HepG2 (cell line): ENCODE measurements around the gene GGA2. TPM values are rescaled to one million over a fixed set of nuclear protein-coding genes. Genes with fewer than 3 reads are reported as not detected.

Experiments
- ATAC-seq: fragments of 200-7000 bp; cut with Tn5 transposase; 3 replicates; pipeline ENCODE4 v1.9.1; 2020; ENCODE audit warnings: mild to moderate bottlenecking, moderate library complexity
- BruUV-seq: library from RNA; stranded (reverse); fragments of 400-500 nt; replicated peaks from 2 replicates; lab custom pipeline; 2021; lab: Mats Ljungman, UMichigan
- CTCF ChIA-PET: fragments of 300-600 bp; formaldehyde crosslinking; extraction: SDS; loops from one replicate; lab custom pipeline; 2021; ENCODE audit warnings: low total read pairs, inconsistent platforms, low intra/inter-chr PET ratio; lab: Yijun Ruan, JAX
- POLR2A ChIA-PET: fragments of 350-600 bp; sonication (Branson Sonifier 250); formaldehyde crosslinking; loops from one replicate; lab custom pipeline; 2020; ENCODE audit warnings: antibody characterized with exemption, inconsistent platforms; lab: Yijun Ruan, JAX
- DNase-seq: peaks from one replicate; pipeline ENCODE4 v3.0.0-alpha.2; 2015; ENCODE audit warnings: low spot score
- FAIRE-seq: peaks from 3 replicates; lab custom pipeline; 2011; peaks lifted over from hg19 to GRCh38; lab: Jason Lieb, UNC
- H2AFZ ChIP-seq: one replicate; pipeline ENCODE4 v1.6.1; 2011; ENCODE audit warnings: low read length, inconsistent platforms
- H3K27ac ChIP-seq: fragments of 300-600 bp; 3 replicates; pipeline ENCODE4 v1.8.0; 2011; ENCODE audit warnings: mixed run types, mild to moderate bottlenecking, mixed read lengths, low read length, inconsistent platforms; ENCODE audit not compliant: insufficient read depth; ENCODE audit errors: extremely low read length
- H3K27me3 ChIP-seq, 2 experiments: fragments of 200-600 bp in 1 of 2; 2 replicates in 1 of 2; 3 replicates in 1 of 2; pipeline versions ENCODE4 v1.6.0 to v1.8.0; 2011; ENCODE audit warnings: low read length in 2 of 2, mild to moderate bottlenecking in 2 of 2, moderate library complexity in 2 of 2, inconsistent platforms in 1 of 2; ENCODE audit not compliant: insufficient read depth in 2 of 2, control insufficient read depth in 1 of 2
- H3K36me3 ChIP-seq, 2 experiments: fragments of 200-600 bp in 1 of 2; replicated peaks in 1 of 2; 2 replicates in 1 of 2; 3 replicates in 1 of 2; pipeline versions ENCODE4 v1.5.1 to v1.8.0; 2011; ENCODE audit warnings: low read length in 2 of 2, inconsistent platforms in 1 of 2; ENCODE audit not compliant: insufficient read depth in 2 of 2, control insufficient read depth in 1 of 2
- H3K4me1 ChIP-seq: 2 replicates; pipeline ENCODE4 v1.5.1; 2012; ENCODE audit warnings: low read length, inconsistent platforms; ENCODE audit not compliant: insufficient read depth
- H3K4me2 ChIP-seq: 2 replicates; pipeline ENCODE4 v1.6.0; 2011; ENCODE audit warnings: low read depth, low read length, inconsistent platforms
- H3K4me3 ChIP-seq, 3 experiments: fragments of 200-600 bp in 1 of 3; sonication (generic), shearing (Covaris generic) in 1 of 3; replicated peaks in 1 of 3; 2 replicates each; pipeline ENCODE4 v1.5.1; 2011 to 2016; ENCODE audit warnings: low read length in 3 of 3, inconsistent platforms in 2 of 3, low read depth in 2 of 3, mild to moderate bottlenecking in 2 of 3, control low read depth in 1 of 3, mixed read lengths in 1 of 3; ENCODE audit not compliant: insufficient read depth in 1 of 3
- H3K79me2 ChIP-seq: one replicate; pipeline ENCODE4 v1.6.1; 2011; ENCODE audit warnings: low read length, inconsistent platforms; ENCODE audit not compliant: insufficient read depth
- H3K9ac ChIP-seq: 2 replicates; pipeline ENCODE4 v1.6.0; 2011; ENCODE audit warnings: mild to moderate bottlenecking, low read depth, low read length, inconsistent platforms; ENCODE audit not compliant: insufficient read depth
- H3K9me3 ChIP-seq: 2 replicates; pipeline ENCODE4 v1.5.1; 2012; ENCODE audit warnings: mild to moderate bottlenecking, low read length
- H4K20me1 ChIP-seq: 2 replicates; pipeline ENCODE4 v1.6.0; 2011; ENCODE audit warnings: inconsistent platforms, mild to moderate bottlenecking, low read length, moderate library complexity; ENCODE audit not compliant: insufficient read depth
- ETV5 ChIP-seq: IDR thresholded peaks from 2 replicates; pipeline ENCODE4 v1.6.1; 2018; ENCODE audit warnings: missing biosample characterization, missing genetic modification reagents, inconsistent platforms, borderline replicate concordance
- NCOA2 ChIP-seq: sonication (generic); formaldehyde crosslinking; IDR thresholded peaks from 2 replicates; pipeline ENCODE4 v1.8.0; 2022; ENCODE audit warnings: inconsistent platforms
- PHF21A ChIP-seq: sonication (generic); formaldehyde crosslinking; IDR thresholded peaks from 2 replicates; pipeline ENCODE4 v1.5.0; 2020; ENCODE audit warnings: mild to moderate bottlenecking, missing genetic modification reagents
- YEATS4 ChIP-seq: sonication (generic); formaldehyde crosslinking; IDR thresholded peaks from 2 replicates; pipeline ENCODE4 v1.4.0; 2020; ENCODE audit warnings: missing genetic modification reagents, borderline replicate concordance
- ZFP37 ChIP-seq: sonication (generic); formaldehyde crosslinking; IDR thresholded peaks from 2 replicates; pipeline ENCODE4 v1.4.0; 2020; ENCODE audit warnings: missing genetic modification reagents, borderline replicate concordance
- ZFX ChIP-seq: sonication (generic); formaldehyde crosslinking; IDR thresholded peaks from 2 replicates; pipeline ENCODE4 v1.4.0; 2020; ENCODE audit warnings: mild to moderate bottlenecking, low read depth, missing genetic modification reagents, moderate library complexity
- ZKSCAN1 ChIP-seq: fragments of 150-350 bp; IDR thresholded peaks from 2 replicates; pipeline ENCODE4 v1.6.1; 2014; ENCODE audit warnings: low read length
- ZNF556 ChIP-seq: sonication (generic); formaldehyde crosslinking; IDR thresholded peaks from 2 replicates; pipeline ENCODE4 v1.4.0; 2020; ENCODE audit warnings: mild to moderate bottlenecking, missing genetic modification reagents, borderline replicate concordance
- WGBS: methylation state at CpG from one replicate; pipeline ENCODE4 v1.1.6; 2017; ENCODE audit warnings: low lambda C conversion rate; 5-methylcytosine and 5-hydroxymethylcytosine counted together
- in situ Hi-C: cut with HindIII; loops from 2 replicates; pipeline ENCODE4 v1.10.0; 2017; ENCODE audit warnings: low pct_unique_long_range_greater_than_20kb; ENCODE audit not compliant: extremely low pct_ligation_motif_present
- intact Hi-C: fragments of 100-400 bp; cut with micrococcal nuclease; formaldehyde crosslinking; loops from one replicate; pipeline ENCODE4 v1.10.0; 2022; ENCODE audit not compliant: unreplicated experiment
- polyA plus RNA-seq, 8 experiments: library from polyadenylated mRNA; depleted of rRNA in 3 of 8; stranded (reverse) in 7 of 8; unstranded in 1 of 8; fragments of >200 nt; fragmentation: Illumina TruSeq in 4 of 8; extraction: Trizol in 4 of 8; gene quantifications; 2 replicates each; pipeline versions ENCODE4 v1.2.1 to v1.2.3, GENCODE V29; 2011 to 2016; ENCODE audit warnings: low read depth in 4 of 8, missing spikeins in 1 of 8, mixed read lengths in 1 of 8; ENCODE audit not compliant: insufficient read depth in 1 of 8
- total RNA-seq, 5 experiments: library from RNA; depleted of rRNA; stranded (reverse); fragments of >200 nt; fragmentation: Illumina TruSeq; extraction: Trizol; gene quantifications; 2 replicates each; pipeline ENCODE4 v1.2.3, GENCODE V29; 2016; ENCODE audit warnings: low read depth in 1 of 5
- TF ChIP-seq, protein P1 (sequence below): IDR thresholded peaks from 2 replicates; pipeline ENCODE4 v1.6.1; 2016; ENCODE audit warnings: control low read depth
- TF ChIP-seq, protein P2 (sequence below): sonication (generic); formaldehyde crosslinking; IDR thresholded peaks from 2 replicates; pipeline ENCODE4 v1.5.1; 2020; ENCODE audit warnings: mild to moderate bottlenecking, missing genetic modification reagents, borderline replicate concordance

GGA2 gene
- total and polyA plus RNA-seq, 2 of the 13 experiments (the other 11 are each of a cell fraction or from before 2014, with no cell fraction given): 51.5 to 69.8 TPM

DNA sequence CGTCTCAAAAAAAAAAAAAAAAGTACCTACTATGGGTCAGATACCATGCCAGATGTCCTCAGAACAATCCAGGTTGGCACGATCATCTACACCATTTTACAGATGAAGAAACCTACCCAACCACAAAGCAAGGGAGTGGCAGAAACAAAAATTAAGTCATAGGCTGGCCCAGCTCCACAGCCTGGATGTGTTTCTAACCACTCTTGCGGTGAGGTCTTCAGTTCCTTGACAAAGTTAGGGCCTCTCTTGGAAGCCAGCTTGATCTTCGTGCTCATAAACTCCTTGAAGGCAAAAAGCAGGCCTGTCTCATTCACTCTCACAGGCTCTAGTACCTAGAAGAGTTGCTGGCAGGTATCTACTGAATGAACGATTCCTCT, 6.2 kb downstream of the GGA2 start:
- DNase-seq: no peak
- Histone ChIP-seq H3K4me3 (no peak overlapping the region), H3K4me1 (peaks cover 70% of the 10 kb centered on the region), H3K27me3 (no peaks in the 10 kb centered on the region; a peak in 1 of 5 replicates), H3K36me3 (peaks cover 10 to 55% of the 10 kb centered on the region in 2 experiments)
- TF ChIP-seq ZFX (CRISPR knock-in tag) (0 out of 2 replicates have a peak, but pooled peaks have one; percentile 2), ZKSCAN1 (peak; percentile 54; the same call in 1 of the 2 replicates), PHF21A (CRISPR knock-in tag) (peak; percentile 18; the same call in 1 of the 2 replicates)
- TF ChIP-seq, protein P1, sequence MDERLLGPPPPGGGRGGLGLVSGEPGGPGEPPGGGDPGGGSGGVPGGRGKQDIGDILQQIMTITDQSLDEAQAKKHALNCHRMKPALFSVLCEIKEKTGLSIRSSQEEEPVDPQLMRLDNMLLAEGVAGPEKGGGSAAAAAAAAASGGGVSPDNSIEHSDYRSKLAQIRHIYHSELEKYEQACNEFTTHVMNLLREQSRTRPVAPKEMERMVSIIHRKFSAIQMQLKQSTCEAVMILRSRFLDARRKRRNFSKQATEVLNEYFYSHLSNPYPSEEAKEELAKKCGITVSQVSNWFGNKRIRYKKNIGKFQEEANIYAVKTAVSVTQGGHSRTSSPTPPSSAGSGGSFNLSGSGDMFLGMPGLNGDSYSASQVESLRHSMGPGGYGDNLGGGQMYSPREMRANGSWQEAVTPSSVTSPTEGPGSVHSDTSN (CRISPR knock-in tag): no peak
- TF ChIP-seq, all 625 proteins: peak for 3
- Histone ChIP-seq H4K20me1 (peaks cover 92% of the 10 kb centered on the region), H3K79me2 (peaks cover 99% of the 10 kb centered on the region), H3K27ac (no peak overlapping the region), H2AFZ (no peak overlapping the region), H3K4me2 (0 out of 2 replicates have a peak overlapping the region, but pooled peaks have one; percentile 23), H3K9me3 (no peaks in the 10 kb centered on the region), H3K9ac (no peak overlapping the region)
- 85% methylated on average over 5 of the region's 5 CpGs for WGBS
- no TSS peak for BruUV-seq
- ATAC-seq (no peak), FAIRE-seq (no peak)
- POLR2A ChIA-PET: interaction anchor here (1.0 to 1.4 kb wide), 3 partner anchors 25 to 54 kb away, joined by 3 to 10 read pairs (median 8); partner anchors contain the start of genes EARS2 and UBFD1
- CTCF ChIA-PET: interaction anchor here (1.5 kb wide), 1 partner anchor 53 kb away, joined by 5 read pairs; the partner anchor contains the start of genes EARS2 and UBFD1
- in situ Hi-C loops: no loop called here
- intact Hi-C loops: no loop called here

DNA sequence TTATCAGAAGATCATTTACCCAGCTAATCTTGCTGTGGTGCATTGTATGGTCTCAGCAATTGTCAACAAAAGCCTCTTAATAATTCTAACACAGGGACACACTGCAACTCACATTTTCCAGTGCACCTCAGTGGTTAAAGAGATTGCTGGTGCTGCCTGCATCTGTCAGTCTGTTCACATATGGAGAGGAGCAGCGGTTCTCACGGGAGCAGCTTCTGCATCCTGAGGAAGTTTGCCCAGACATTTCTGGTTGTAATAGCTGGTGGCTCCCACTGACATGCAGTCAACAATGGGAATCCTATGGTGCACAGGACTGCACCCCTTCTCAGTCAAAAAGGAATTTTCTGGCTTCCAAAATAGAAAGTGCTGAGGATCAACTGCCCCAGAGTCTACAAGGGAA, 7.8 kb downstream of the GGA2 start:
- CTCF ChIA-PET: no interaction called here
- H3K4me1 ChIP-seq: peaks cover 61% of the 10 kb centered on the region
- intact Hi-C loops: no loop called here

More for the DNA sequence above, 7.8 kb downstream of the GGA2 start:
- TF ChIP-seq ZFP37 (CRISPR knock-in tag) (no peak), YEATS4 (CRISPR knock-in tag) (no peak), ZNF556 (no peak), ETV5 (CRISPR knock-in tag) (no peak), NCOA2 (CRISPR knock-in tag) (no peak)
- TF ChIP-seq, protein P2, sequence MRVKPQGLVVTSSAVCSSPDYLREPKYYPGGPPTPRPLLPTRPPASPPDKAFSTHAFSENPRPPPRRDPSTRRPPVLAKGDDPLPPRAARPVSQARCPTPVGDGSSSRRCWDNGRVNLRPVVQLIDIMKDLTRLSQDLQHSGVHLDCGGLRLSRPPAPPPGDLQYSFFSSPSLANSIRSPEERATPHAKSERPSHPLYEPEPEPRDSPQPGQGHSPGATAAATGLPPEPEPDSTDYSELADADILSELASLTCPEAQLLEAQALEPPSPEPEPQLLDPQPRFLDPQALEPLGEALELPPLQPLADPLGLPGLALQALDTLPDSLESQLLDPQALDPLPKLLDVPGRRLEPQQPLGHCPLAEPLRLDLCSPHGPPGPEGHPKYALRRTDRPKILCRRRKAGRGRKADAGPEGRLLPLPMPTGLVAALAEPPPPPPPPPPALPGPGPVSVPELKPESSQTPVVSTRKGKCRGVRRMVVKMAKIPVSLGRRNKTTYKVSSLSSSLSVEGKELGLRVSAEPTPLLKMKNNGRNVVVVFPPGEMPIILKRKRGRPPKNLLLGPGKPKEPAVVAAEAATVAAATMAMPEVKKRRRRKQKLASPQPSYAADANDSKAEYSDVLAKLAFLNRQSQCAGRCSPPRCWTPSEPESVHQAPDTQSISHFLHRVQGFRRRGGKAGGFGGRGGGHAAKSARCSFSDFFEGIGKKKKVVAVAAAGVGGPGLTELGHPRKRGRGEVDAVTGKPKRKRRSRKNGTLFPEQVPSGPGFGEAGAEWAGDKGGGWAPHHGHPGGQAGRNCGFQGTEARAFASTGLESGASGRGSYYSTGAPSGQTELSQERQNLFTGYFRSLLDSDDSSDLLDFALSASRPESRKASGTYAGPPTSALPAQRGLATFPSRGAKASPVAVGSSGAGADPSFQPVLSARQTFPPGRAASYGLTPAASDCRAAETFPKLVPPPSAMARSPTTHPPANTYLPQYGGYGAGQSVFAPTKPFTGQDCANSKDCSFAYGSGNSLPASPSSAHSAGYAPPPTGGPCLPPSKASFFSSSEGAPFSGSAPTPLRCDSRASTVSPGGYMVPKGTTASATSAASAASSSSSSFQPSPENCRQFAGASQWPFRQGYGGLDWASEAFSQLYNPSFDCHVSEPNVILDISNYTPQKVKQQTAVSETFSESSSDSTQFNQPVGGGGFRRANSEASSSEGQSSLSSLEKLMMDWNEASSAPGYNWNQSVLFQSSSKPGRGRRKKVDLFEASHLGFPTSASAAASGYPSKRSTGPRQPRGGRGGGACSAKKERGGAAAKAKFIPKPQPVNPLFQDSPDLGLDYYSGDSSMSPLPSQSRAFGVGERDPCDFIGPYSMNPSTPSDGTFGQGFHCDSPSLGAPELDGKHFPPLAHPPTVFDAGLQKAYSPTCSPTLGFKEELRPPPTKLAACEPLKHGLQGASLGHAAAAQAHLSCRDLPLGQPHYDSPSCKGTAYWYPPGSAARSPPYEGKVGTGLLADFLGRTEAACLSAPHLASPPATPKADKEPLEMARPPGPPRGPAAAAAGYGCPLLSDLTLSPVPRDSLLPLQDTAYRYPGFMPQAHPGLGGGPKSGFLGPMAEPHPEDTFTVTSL: no peak
- TF ChIP-seq, all 625 proteins: peak for 0
- H3K9me3 ChIP-seq: no peaks in the 10 kb centered on the region
- H3K4me2 ChIP-seq: no peak overlapping the region
- WGBS: 95% methylated on average over 2 of the region's 2 CpGs
- no TSS peak for BruUV-seq
- H3K4me3 ChIP-seq: no peak overlapping the region
- in situ Hi-C loops: no loop called here
- H3K79me2 ChIP-seq: peaks cover 99% of the 10 kb centered on the region
- H3K27me3 ChIP-seq: no peaks in the 10 kb centered on the region
- H3K27ac ChIP-seq: no peak overlapping the region
- FAIRE-seq: no peak
- no peak overlapping the region for H2AFZ ChIP-seq
- peaks cover 91% of the 10 kb centered on the region for H4K20me1 ChIP-seq
- POLR2A ChIA-PET: no interaction called here
- H3K36me3 ChIP-seq: peaks cover 10 to 65% of the 10 kb centered on the region in 2 experiments
- no peak for DNase-seq
- no peak for ATAC-seq
- no peak overlapping the region for H3K9ac ChIP-seq
